Choroid plexus epithelial cell (primary cell): ENCODE measurements around the gene SNX25.
"Not testable (repeated sequence)": the region's sequence is repeated elsewhere in the genome, so short reads cannot be mapped to it uniquely, and the experiment has no call there.

Source experiments
- DNase-seq: peaks from one replicate; pipeline ENCODE4 v3.0.0-alpha.2; 2010; ENCODE audit warnings: low read depth
- H3K4me3 ChIP-seq: 2 replicates; pipeline ENCODE4 v1.5.1; 2011; ENCODE audit warnings: low read depth, mild to moderate bottlenecking, control low read depth, low read length, moderate library complexity
- TF ChIP-seq, protein P1 (sequence below): conservative IDR thresholded peaks from 2 replicates; pipeline ENCODE4 v1.5.1; 2011; ENCODE audit warnings: low read depth, mild to moderate bottlenecking, control low read depth, inconsistent platforms, low read length, moderate library complexity

Gene SNX25

DNA sequence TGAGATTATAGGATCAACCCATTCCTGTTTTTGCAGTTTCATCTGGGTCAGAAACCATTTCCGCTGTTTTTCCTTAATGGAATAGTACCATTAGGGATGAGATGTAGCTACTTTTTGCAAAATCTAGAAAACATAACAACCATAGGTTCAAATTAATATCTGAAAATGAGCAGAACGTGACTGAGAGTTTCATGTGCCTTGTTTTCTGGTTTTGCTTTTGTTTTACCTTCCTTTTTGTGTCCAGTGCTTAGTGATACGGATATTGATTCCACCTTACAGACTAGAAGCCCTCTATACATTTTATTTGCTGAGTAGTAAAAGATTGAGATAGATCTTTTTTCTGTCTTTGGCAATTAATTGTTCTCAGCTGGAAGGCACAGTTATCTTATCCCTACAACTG lies 46.5 kb downstream of the SNX25 start:
- H3K4me3 ChIP-seq, result no peak overlapping the region
- no peak for DNase-seq
- TF ChIP-seq, protein P1, sequence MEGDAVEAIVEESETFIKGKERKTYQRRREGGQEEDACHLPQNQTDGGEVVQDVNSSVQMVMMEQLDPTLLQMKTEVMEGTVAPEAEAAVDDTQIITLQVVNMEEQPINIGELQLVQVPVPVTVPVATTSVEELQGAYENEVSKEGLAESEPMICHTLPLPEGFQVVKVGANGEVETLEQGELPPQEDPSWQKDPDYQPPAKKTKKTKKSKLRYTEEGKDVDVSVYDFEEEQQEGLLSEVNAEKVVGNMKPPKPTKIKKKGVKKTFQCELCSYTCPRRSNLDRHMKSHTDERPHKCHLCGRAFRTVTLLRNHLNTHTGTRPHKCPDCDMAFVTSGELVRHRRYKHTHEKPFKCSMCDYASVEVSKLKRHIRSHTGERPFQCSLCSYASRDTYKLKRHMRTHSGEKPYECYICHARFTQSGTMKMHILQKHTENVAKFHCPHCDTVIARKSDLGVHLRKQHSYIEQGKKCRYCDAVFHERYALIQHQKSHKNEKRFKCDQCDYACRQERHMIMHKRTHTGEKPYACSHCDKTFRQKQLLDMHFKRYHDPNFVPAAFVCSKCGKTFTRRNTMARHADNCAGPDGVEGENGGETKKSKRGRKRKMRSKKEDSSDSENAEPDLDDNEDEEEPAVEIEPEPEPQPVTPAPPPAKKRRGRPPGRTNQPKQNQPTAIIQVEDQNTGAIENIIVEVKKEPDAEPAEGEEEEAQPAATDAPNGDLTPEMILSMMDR, result no peak

DNA sequence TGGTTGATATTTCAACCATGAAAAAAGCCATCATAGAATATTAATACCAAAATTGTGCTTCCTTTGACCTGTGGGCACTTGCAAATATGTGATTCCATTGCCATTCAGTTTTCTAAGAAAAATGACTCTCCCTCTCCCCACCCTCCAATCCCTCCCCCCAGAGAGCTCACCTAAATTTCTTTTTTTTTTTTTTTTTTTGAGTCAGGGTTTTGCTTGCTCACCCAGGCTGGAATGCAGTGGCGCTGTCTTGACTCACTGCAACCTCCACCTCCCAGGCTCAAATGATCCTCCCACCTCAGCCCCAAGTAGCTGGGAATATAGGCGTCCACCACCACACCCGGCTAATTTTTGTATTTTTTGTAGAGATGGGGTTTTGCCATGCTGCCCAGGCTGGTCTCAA lies 47.0 kb downstream of the SNX25 start:
- DNase-seq, result peak; percentile 80
- TF ChIP-seq, protein P1, result no peak
- no peak overlapping the region for H3K4me3 ChIP-seq

DNA sequence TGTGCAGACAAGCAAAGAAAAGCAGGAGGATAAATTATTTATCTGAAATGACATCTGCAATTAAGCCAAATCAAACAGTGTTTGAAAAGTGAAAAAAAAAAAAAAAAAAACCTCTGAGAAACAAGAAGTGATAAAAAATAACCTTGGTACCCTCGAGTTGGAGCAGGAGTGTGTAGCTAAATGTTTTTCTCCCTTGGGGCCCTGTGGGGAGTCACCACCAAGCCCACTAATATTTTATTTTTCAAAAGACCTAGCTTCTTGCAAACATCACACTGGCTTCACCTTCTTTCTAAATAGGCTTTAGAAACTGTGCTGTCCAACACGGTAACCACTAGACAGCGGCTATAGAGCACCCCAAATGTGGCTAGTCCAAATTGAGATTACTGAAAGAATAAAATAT lies 47.7 kb downstream of the SNX25 start:
- no peak for DNase-seq
- TF ChIP-seq, protein P1, result no peak
- H3K4me3 ChIP-seq, result no peak overlapping the region

DNA sequence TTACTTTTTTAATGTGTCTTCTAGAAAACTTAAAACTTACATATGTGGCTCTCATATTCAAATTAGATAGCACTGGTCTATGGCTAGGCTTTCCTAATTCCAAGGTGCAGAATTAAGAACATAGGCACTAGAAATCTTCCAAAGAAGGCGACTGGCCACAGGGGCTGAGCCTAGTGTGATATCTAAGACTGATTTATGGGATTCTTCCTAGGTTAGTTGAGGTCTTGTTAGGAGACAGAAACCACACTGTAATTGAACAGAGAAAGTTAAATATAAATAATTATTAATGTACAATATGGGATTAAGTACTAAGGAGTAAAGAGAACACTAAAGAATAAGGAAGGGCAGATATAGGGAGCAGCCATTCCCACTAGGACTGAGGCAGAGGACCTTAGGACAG lies 48.3 kb downstream of the SNX25 start:
- TF ChIP-seq, protein P1, result no peak
- H3K4me3 ChIP-seq, result no peak overlapping the region
- DNase-seq, result no peak

DNA sequence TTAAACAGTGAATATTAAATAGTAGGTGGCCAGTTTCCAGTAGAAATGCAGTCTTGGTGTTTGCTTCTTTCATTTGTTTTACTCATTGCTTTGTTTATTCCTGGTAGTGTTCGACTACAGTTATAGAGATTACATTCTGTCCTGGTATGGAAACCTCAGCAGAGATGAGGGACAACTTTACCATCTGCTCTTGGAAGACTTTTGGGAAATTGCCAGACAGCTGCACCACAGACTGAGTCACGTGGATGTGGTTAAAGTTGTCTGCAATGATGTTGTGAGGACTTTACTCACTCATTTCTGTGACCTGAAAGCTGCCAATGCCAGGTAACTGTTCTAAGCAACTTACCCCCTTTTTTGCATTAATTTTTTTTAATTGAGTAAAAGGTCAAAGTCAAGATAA lies 49.3 kb downstream of the SNX25 start:
- DNase-seq, result peak; percentile 88

DNA sequence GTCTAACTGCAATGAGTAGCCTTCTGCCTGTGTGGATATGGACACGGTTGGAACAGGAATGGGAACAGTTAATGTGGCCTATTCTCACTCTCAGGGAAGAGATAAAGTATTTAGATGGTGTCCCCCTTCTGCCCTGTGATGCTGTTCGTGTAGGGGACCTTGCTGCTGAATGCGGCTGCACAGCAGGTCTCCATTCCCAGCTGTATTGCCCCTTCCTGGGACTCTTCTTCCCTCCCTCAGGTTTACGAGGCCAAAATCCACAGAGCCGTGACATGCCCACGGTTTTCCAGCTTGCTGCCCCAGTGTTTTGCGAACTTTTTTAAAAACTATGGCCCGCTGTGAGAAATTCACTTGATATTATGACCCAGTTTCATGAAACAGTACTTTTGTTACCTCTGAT lies 50.3 kb downstream of the SNX25 start:
- no peak overlapping the region for H3K4me3 ChIP-seq
- no peak for DNase-seq
- TF ChIP-seq, protein P1, result no peak

More for the DNA sequence above, 49.3 kb downstream of the SNX25 start:
- H3K4me3 ChIP-seq, result not testable (repeated sequence)

DNA sequence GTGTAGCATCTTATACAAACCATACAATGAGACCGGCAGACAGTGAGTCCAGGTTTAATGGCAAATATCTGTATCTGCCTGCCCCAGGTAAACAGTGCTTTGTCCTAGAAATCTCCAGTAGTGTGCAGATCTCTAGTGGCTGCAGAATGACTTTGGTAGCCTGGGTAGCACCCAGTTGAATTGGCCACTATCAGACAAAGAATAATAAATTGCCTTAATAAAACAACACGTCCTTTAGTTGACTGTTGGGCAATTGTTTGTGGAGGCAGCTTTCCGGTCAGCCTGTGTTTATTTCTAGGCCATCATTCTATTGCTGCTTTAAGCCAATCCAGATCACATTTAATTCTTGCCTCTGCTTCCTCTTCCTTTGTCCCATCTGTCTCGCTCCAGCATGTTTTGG lies 52.5 kb downstream of the SNX25 start:
- TF ChIP-seq, protein P1, result no peak
- DNase-seq, result no peak

DNA sequence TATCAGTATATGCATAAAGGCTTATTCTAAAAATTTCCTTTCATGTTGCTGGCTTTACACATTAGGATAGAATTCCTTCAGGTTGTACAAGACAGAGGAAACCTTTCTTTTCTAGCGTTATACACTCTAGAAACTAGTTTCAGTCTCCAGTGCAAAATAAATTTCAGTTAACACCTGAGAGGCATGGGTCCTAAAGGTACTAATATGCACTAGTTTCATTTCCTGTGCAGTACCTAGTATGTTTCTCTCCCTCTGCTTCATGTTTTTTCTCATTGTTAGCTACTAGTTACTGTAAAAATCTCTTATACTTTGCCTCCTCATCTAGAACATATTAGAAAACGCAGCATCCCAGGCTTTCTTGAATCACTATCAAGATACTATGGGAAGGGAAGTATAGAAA lies 54.0 kb downstream of the SNX25 start:
- no peak for DNase-seq
- no peak overlapping the region for H3K4me3 ChIP-seq
- TF ChIP-seq, protein P1, result no peak

More for the DNA sequence above, 52.5 kb downstream of the SNX25 start:
- H3K4me3 ChIP-seq, result no peak overlapping the region
